Fibroblast of the aortic adventitia (primary cell): ENCODE measurements around the gene PACC1. TPM values are rescaled to one million over a fixed set of nuclear protein-coding genes. Genes with fewer than 3 reads are reported as not detected.
"Not testable (repeated sequence)": the region's sequence is repeated elsewhere in the genome, so short reads cannot be mapped to it uniquely, and the experiment has no call there.

Source experiments
- DNase-seq: peaks from one replicate; pipeline ENCODE4 v3.0.0-alpha.2; 2010; ENCODE audit warnings: low read depth
- H3K4me3 ChIP-seq: 2 replicates; pipeline ENCODE4 v1.5.1; 2011; ENCODE audit warnings: low read depth, mild to moderate bottlenecking, control low read depth, low read length, moderate library complexity
- total RNA-seq: library from RNA; depleted of rRNA; stranded (reverse); fragments of >200 nt; gene quantifications from 2 replicates; pipeline ENCODE4 v1.2.3, GENCODE V29; 2012; ENCODE audit warnings: low replicate concordance
- TF ChIP-seq, protein P1 (sequence below): IDR thresholded peaks from 2 replicates; pipeline ENCODE4 v1.5.1; 2011; ENCODE audit warnings: mild to moderate bottlenecking, low read length, control low read depth, inconsistent platforms; ENCODE audit not compliant: insufficient read depth

PACC1 gene
- total RNA-seq, 1 donor: 5.1 TPM

DNA sequence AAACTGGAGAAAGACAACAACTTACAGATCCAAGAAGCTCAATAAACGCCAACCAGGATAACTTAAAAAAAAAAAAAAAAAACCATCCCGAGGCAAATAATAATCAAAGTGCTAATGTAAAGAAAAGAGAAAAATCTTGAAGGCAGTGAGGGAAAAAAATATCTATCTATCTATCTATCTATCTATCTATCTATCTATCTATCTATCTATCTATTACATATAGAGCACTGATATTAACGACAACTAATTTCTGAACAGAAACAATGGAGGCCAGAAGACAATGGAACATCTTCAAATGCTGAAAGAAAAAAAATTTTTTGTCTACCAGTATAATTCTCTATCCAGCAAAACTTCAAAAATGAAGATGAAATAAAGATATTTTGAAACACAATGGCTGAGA, 18.0 kb downstream of the PACC1 start:
- H3K4me3 ChIP-seq: no peak overlapping the region
- TF ChIP-seq, protein P1, sequence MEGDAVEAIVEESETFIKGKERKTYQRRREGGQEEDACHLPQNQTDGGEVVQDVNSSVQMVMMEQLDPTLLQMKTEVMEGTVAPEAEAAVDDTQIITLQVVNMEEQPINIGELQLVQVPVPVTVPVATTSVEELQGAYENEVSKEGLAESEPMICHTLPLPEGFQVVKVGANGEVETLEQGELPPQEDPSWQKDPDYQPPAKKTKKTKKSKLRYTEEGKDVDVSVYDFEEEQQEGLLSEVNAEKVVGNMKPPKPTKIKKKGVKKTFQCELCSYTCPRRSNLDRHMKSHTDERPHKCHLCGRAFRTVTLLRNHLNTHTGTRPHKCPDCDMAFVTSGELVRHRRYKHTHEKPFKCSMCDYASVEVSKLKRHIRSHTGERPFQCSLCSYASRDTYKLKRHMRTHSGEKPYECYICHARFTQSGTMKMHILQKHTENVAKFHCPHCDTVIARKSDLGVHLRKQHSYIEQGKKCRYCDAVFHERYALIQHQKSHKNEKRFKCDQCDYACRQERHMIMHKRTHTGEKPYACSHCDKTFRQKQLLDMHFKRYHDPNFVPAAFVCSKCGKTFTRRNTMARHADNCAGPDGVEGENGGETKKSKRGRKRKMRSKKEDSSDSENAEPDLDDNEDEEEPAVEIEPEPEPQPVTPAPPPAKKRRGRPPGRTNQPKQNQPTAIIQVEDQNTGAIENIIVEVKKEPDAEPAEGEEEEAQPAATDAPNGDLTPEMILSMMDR: no peak
- DNase-seq: peak; percentile 5

DNA sequence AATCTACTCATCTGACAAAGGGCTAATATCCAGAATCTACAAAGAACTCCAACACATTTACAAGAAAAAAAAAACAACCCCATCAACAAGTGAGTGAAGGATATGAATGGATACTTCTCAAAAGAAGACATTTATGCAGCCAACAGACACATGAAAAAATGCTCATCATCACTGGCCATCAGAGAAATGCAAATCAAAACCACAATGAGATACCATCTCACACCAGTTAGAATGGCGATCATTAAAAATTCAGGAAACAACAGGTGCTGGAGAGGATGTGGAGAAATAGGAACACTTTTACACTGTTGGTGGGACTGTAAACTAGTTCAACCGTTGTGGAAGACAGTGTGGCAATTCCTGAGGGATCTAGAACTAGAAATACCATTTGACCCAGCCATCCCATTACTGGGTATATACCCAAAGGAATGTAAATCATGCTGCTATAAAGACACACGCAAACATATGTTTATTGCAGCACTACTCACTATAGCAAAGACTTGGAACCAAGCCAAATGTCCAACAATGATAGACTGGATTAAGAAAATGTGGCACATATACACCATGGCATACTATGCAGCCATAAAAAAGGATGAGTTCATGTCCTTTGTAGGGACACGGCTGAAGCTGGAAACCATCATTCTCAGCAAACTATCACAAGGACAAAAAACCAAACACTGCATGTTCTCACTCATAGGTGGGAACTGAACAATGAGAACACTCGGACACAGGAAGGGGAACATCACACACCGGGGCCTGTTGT, 18.8 kb downstream of the PACC1 start:
- not testable (repeated sequence) for H3K4me3 ChIP-seq, DNase-seq

DNA sequence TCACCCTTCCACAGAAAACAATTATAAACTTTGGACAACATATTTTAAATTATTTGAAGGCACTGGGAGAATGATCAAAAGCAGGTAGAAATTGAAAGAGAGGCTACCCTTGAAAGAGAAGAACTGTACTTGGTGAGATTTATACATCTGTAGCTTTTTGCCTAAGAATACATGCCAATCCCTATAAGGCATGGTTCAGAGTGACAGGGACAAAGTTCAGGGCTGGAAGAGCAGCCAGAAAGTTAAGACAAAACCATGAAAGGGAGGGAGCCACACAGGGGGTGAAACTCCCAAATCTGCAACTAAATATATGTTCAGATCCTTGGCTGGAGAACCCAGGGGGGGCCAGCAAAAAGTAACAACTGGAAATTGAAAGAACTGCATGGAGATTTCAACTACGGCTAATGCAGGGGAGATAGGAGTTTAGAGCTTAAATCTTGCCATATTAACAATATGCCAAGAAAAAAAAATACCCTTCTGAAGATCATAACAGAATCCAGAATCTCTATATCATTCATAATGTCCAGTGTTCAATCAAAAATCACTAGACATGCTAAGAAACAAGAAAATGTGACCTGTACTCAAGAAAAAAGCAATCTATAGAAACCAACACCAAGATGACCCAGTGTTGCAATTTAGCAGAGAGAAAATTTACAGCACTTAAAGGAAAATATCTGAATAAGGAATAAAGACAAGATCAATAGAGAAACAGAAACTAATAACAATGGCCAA, 25.5 kb downstream of the PACC1 start:
- H3K4me3 ChIP-seq: no peak overlapping the region
- TF ChIP-seq, protein P1: no peak
- no peak for DNase-seq

DNA sequence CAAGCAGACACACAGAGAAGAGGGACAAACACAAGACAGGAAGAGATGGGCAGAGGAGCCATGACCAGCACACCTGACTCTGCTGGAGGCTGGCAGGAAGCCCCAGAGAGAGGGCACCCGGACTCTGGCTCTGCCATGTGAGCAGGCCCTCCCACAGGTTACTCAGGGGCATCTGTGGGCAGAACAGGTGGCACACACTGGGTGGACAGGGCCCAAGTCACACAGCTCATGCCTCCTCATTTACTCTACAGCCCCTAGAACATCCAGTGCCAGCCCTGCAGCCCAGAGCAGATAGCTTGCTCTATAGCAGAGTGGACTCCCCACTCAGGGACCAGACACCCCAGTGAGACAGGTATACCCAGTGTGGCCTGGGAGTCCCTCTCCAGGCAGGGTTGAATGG, 28.7 kb downstream of the PACC1 start:
- TF ChIP-seq, protein P1: no peak
- H3K4me3 ChIP-seq: no peak overlapping the region
- no peak for DNase-seq

DNA sequence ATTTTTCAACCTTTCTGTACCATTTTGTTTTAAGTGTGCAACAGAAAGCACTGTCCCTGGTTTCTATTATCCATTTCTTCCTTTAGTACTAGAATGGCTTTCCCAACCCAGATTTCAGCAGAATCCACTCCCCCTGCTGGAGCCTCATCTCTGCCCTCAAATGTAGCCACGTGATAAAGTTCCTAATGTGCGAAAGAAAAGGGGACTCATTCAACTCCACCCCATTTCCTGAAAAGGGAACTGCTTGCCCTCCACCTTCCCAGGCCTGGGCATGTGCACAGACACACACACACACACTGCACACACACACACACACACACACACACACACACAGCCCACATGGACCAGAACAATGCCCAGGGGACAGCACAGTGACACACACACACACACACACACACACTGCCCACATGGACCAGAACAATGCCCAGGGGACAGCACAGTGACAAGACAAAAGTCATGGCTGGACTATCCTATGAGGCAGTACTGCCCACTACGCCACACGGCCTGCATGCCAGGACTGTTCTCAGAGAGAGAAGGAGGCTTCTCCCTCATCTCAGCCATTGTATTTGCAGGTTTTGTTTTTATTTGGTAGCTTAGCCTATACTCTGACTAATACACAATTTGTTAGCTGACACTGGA, 33.2 kb downstream of the PACC1 start:
- H3K4me3 ChIP-seq: no peak overlapping the region
- TF ChIP-seq, protein P1: no peak
- no peak for DNase-seq

DNA sequence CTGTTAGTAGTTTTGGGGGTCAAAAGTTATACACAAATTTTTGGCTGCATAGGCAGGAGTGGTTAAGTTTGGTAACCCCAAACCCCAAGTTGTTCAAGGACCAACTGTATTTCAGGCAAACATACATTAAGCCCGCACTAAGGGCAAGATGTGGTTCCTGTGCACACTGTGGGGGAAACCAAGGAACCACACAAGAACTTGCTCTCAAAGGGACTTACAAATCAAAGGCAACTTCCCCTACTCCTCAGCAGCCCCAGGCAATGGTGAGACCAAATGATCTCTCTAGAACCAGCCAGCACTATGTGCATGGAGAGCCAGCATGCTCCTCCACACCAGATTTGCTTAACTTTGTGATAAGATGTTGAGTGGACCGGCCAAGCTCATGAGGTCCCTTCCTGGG, 35.3 kb downstream of the PACC1 start:
- H3K4me3 ChIP-seq: no peak overlapping the region
- DNase-seq: no peak
- TF ChIP-seq, protein P1: no peak

DNA sequence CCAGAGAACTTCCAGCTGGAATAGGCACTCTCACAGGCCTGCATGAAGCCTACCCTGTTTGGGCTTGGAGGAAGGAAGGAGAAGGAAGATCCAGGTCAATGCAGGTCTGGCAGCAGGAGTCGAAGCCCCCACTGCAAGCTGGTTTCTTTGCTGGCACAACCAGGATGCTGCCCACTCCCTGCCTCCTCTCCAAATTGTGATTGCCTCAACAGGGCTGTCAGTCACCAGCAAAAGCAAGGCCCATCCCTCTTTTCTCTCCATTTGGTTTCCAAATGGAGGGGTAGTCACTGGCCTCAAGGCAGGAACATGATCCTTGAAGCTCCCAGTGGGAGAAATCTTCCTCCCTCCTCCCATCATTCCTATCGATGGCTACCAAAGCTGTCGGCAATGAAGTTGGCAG, 37.0 kb downstream of the PACC1 start:
- DNase-seq: no peak
- TF ChIP-seq, protein P1: no peak
- H3K4me3 ChIP-seq: no peak overlapping the region
